H1 (cell line): ENCODE measurements around the gene CCDC92B. TPM values are rescaled to one million over a fixed set of nuclear protein-coding genes. Genes with fewer than 3 reads are reported as not detected.

Source experiments
- CTCF ChIA-PET: fragments of 300-600 bp; sonication (Branson Sonifier 250); formaldehyde crosslinking; loops from one replicate; lab custom pipeline; 2021; ENCODE audit not compliant: partially characterized antibody; lab: Charles Lee
- POLR2A ChIA-PET: fragments of 300-600 bp; sonication (Branson Sonifier 250); formaldehyde crosslinking; loops from one replicate; lab custom pipeline; 2021; ENCODE audit warnings: inconsistent platforms; ENCODE audit not compliant: partially characterized antibody; lab: Charles Lee
- DNase-seq, 2 experiments: peaks; one replicate each; pipeline versions ENCODE4 v3.0.0 to v3.0.0-alpha.2; 2010 to 2022; ENCODE audit warnings: low spot score in 2 of 2, low read depth in 1 of 2, mixed read lengths in 1 of 2
- FAIRE-seq: peaks from 2 replicates; lab custom pipeline; 2011; peaks lifted over from hg19 to GRCh38; lab: Jason Lieb, UNC
- H2AFZ ChIP-seq: 2 replicates; pipeline ENCODE4 v1.8.1; 2012; ENCODE audit warnings: low read length, inconsistent platforms
- H2AK5ac ChIP-seq: 2 replicates; pipeline ENCODE4 v1.6.1; 2013; ENCODE audit warnings: low read depth, low read length
- H2BK120ac ChIP-seq: replicated peaks from 2 replicates; pipeline ENCODE3; 2013; ENCODE audit warnings: low read depth, low read length, inconsistent platforms
- H2BK12ac ChIP-seq: 2 replicates; pipeline ENCODE4 v1.6.1; 2013; ENCODE audit warnings: low read depth, low read length
- H2BK15ac ChIP-seq: 2 replicates; pipeline ENCODE4 v1.6.1; 2013; ENCODE audit warnings: low read length
- H2BK20ac ChIP-seq: 2 replicates; pipeline ENCODE4 v1.6.1; 2013; ENCODE audit warnings: low read length
- H2BK5ac ChIP-seq: 2 replicates; pipeline ENCODE4 v1.6.1; 2013; ENCODE audit warnings: low read depth, low read length
- H3K14ac ChIP-seq: 2 replicates; pipeline ENCODE4 v1.6.1; 2013; ENCODE audit warnings: inconsistent platforms; ENCODE audit not compliant: insufficient read length
- H3K18ac ChIP-seq: 2 replicates; pipeline ENCODE4 v1.6.1; 2013; ENCODE audit warnings: low read length; ENCODE audit errors: extremely low read depth
- H3K23ac ChIP-seq: 2 replicates; pipeline ENCODE4 v1.6.1; 2013; ENCODE audit warnings: inconsistent platforms; ENCODE audit not compliant: insufficient read length
- H3K23me2 ChIP-seq: 2 replicates; pipeline ENCODE4 v1.6.1; 2013; ENCODE audit warnings: low read depth, low read length
- H3K27ac ChIP-seq: 2 replicates; pipeline ENCODE4 v1.6.1; 2011; ENCODE audit warnings: low read depth, low read length, inconsistent platforms
- H3K27me3 ChIP-seq, 4 experiments: replicated peaks in 1 of 4; 1 replicate in 1 of 4; 2 replicates in 3 of 4; pipeline versions ENCODE4 v1.6.1 to v1.8.1; 2011 to 2013; ENCODE audit warnings: low read length in 3 of 4, mild to moderate bottlenecking in 3 of 4, inconsistent platforms in 2 of 4, mixed read lengths in 2 of 4, moderate library complexity in 1 of 4; ENCODE audit not compliant: control insufficient read depth in 3 of 4, insufficient read depth in 3 of 4; ENCODE audit errors: extremely low read depth in 1 of 4
- H3K36me3 ChIP-seq, 4 experiments: 2 replicates each; pipeline versions ENCODE4 v1.6.1 to v1.8.1; 2011 to 2013; ENCODE audit warnings: mild to moderate bottlenecking in 4 of 4, low read length in 3 of 4, moderate library complexity in 2 of 4, control low read depth in 1 of 4, inconsistent platforms in 1 of 4; ENCODE audit not compliant: insufficient read depth in 4 of 4, control insufficient read depth in 2 of 4
- H3K4ac ChIP-seq: replicated peaks from 2 replicates; pipeline ENCODE3; 2013; ENCODE audit warnings: low read length, low read depth, mixed read lengths, inconsistent platforms; ENCODE audit not compliant: insufficient read length
- H3K4me1 ChIP-seq, 4 experiments: replicated peaks in 1 of 4; 1 replicate in 1 of 4; 2 replicates in 3 of 4; pipeline versions ENCODE4 v1.6.1 to v1.8.1; 2011 to 2013; ENCODE audit warnings: low read length in 3 of 4, inconsistent platforms in 2 of 4, mixed read lengths in 1 of 4; ENCODE audit not compliant: insufficient read depth in 4 of 4, control insufficient read depth in 3 of 4
- H3K4me2 ChIP-seq, 2 experiments: 2 replicates each; pipeline versions ENCODE4 v1.6.1 to v1.8.1; 2011 to 2013; ENCODE audit warnings: low read depth in 2 of 2, low read length in 2 of 2, control low read depth in 1 of 2, inconsistent platforms in 1 of 2, mild to moderate bottlenecking in 1 of 2; ENCODE audit not compliant: insufficient read depth in 1 of 2
- H3K4me3 ChIP-seq, 4 experiments: fragments of 200-600, 300-600 bp in 1 of 4; sonication (generic), shearing (Covaris generic), sonication (Bioruptor Twin) in 1 of 4; 2 replicates each; pipeline versions ENCODE4 v1.5.1 to v1.8.1; 2011 to 2016; ENCODE audit warnings: low read length in 4 of 4, low read depth in 3 of 4, control low read depth in 2 of 4, inconsistent platforms in 2 of 4, mild to moderate bottlenecking in 2 of 4, mixed read lengths in 1 of 4, moderate library complexity in 1 of 4; ENCODE audit not compliant: insufficient read depth in 2 of 4; ENCODE audit errors: extremely low read depth in 1 of 4
- H3K56ac ChIP-seq: replicated peaks from 2 replicates; pipeline ENCODE3; 2013; ENCODE audit warnings: low read depth, mild to moderate bottlenecking, mixed read lengths, low read length, inconsistent platforms; ENCODE audit not compliant: insufficient read length
- H3K79me1 ChIP-seq: 2 replicates; pipeline ENCODE4 v1.6.1; 2013; ENCODE audit warnings: low read depth, low read length, control low read depth
- H3K79me2 ChIP-seq, 2 experiments: 2 replicates each; pipeline versions ENCODE4 v1.6.1 to v1.8.1; 2012 to 2013; ENCODE audit warnings: low read length in 2 of 2, mild to moderate bottlenecking in 2 of 2, inconsistent platforms in 1 of 2; ENCODE audit not compliant: insufficient read depth in 2 of 2, control insufficient read depth in 1 of 2
- H3K9ac ChIP-seq, 4 experiments: replicated peaks in 1 of 4; 1 replicate in 1 of 4; 2 replicates in 3 of 4; pipeline versions ENCODE4 v1.6.1 to v1.8.1; 2011 to 2013; ENCODE audit warnings: low read depth in 3 of 4, low read length in 3 of 4, control low read depth in 2 of 4, mild to moderate bottlenecking in 2 of 4, moderate library complexity in 2 of 4, inconsistent platforms in 1 of 4; ENCODE audit errors: extremely low read depth in 1 of 4
- H3K9me3 ChIP-seq, 2 experiments: 2 replicates each; pipeline versions ENCODE4 v1.6.1 to v1.8.1; 2012 to 2013; ENCODE audit warnings: mild to moderate bottlenecking in 2 of 2, moderate library complexity in 2 of 2, control low read depth in 1 of 2, inconsistent platforms in 1 of 2, low read depth in 1 of 2, low read length in 1 of 2, mixed read lengths in 1 of 2; ENCODE audit not compliant: insufficient read depth in 2 of 2
- H4K20me1 ChIP-seq, 2 experiments: replicated peaks in 1 of 2; 2 replicates each; pipeline versions ENCODE3 to v1.8.1; 2011 to 2013; ENCODE audit warnings: inconsistent platforms in 2 of 2, low read length in 2 of 2, mild to moderate bottlenecking in 1 of 2; ENCODE audit not compliant: insufficient read depth in 2 of 2, control insufficient read depth in 1 of 2
- H4K5ac ChIP-seq: 2 replicates; pipeline ENCODE4 v1.6.1; 2013; ENCODE audit warnings: low read length, low read depth, mixed read lengths, inconsistent platforms; ENCODE audit not compliant: insufficient read length
- H4K8ac ChIP-seq: 2 replicates; pipeline ENCODE4 v1.8.0; 2013; ENCODE audit warnings: mild to moderate bottlenecking, moderate library complexity, low read length, inconsistent platforms; ENCODE audit not compliant: insufficient read depth; ENCODE audit errors: extremely low read depth
- H4K91ac ChIP-seq: replicated peaks from 2 replicates; pipeline ENCODE3; 2013; ENCODE audit warnings: low read length, mixed read lengths, inconsistent platforms; ENCODE audit not compliant: insufficient read length
- CBX5 ChIP-seq: fragments of 300-800, 300-1000 bp; sonication (generic); IDR thresholded peaks from 2 replicates; pipeline ENCODE4 v1.7.1; 2016; ENCODE audit warnings: antibody characterized with exemption, low read length, low read depth
- POLR2AphosphoS5 ChIP-seq: IDR thresholded peaks from 2 replicates; pipeline ENCODE4 v1.6.1; 2011; ENCODE audit warnings: low read depth, low read length
- RXRA ChIP-seq: IDR thresholded peaks from 2 replicates; pipeline ENCODE4 v1.6.1; 2011; ENCODE audit warnings: low read depth, mild to moderate bottlenecking, low read length, moderate library complexity; ENCODE audit not compliant: insufficient read depth
- SP1 ChIP-seq: IDR thresholded peaks from 2 replicates; pipeline ENCODE4 v1.6.1; 2011; ENCODE audit warnings: low read depth, low read length
- WGBS, 2 experiments: shearing (Covaris generic) in 1 of 2; methylation state at CpG; one replicate each; pipeline versions ENCODE4 v1.1.6 to v1.1.7; 2013 to 2015; ENCODE audit warnings: low lambda C conversion rate in 2 of 2, mixed read lengths in 2 of 2, inconsistent platforms in 1 of 2, low coverage in 1 of 2, missing lambda C conversion rate in 1 of 2; ENCODE audit not compliant: insufficient replicate concordance in 2 of 2, insufficient coverage in 1 of 2, insufficient read length in 1 of 2; ENCODE audit errors: extremely low coverage in 1 of 2, missing lambda C conversion rate in 1 of 2; 5-methylcytosine and 5-hydroxymethylcytosine counted together
- polyA plus RNA-seq, 7 experiments: library from polyadenylated mRNA; depleted of rRNA in 3 of 7; stranded (reverse) in 5 of 7; unstranded in 2 of 7; fragments of >200 nt in 5 of 7; fragments of 200-250 nt in 2 of 7; gene quantifications; 1 replicate in 5 of 7; 2 replicates in 1 of 7; 4 replicates in 1 of 7; pipeline versions ENCODE4 v1.2.1 to v1.2.3, GENCODE V29; 2011 to 2013; ENCODE audit warnings: missing spikeins in 2 of 7, mixed read lengths in 2 of 7
- total RNA-seq: library from RNA; stranded (reverse); fragmentation: NEBNext Ultra II Directional; extraction: Animal tissue kit (Norgen Biotek cat#: 25700); gene quantifications from 2 replicates; pipeline ENCODE4 v1.2.1, GENCODE V29; 2021

CCDC92B gene
- total and polyA plus RNA-seq, 2 of the 8 experiments (the other 6 are each of a cell fraction or from before 2014, with no cell fraction given): 5.5 to 12.1 TPM

- H2BK15ac ChIP-seq: no peak overlapping the region
- no peak overlapping the region for H3K27ac ChIP-seq
- H2AK5ac ChIP-seq: no peak overlapping the region
- H3K9ac ChIP-seq: no peak overlapping the region
- no peak for DNase-seq
- H4K20me1 ChIP-seq: no peaks in the 10 kb centered on the region
- no peak overlapping the region for H2BK12ac ChIP-seq
- H3K79me1 ChIP-seq: no peaks in the 10 kb centered on the region
- no peak overlapping the region for H4K91ac ChIP-seq
- H3K79me2 ChIP-seq: no peaks in the 10 kb centered on the region
- 94% methylated on average over 13 of the region's 13 CpGs; no CpG with 5 or more reads in 1 of the 2 experiments for WGBS, 2 experiments
- no peak overlapping the region for H3K23ac ChIP-seq
- no peaks in the 10 kb centered on the region for H3K23me2 ChIP-seq
- H2BK120ac ChIP-seq: no peak overlapping the region
- TF ChIP-seq POLR2AphosphoS5 (no peak), RXRA (no peak), SP1 (no peak), CBX5 (no peak)
- TF ChIP-seq, all 59 proteins: peak for 0
- CTCF ChIA-PET: interaction anchor here (10.0 kb wide), 1 partner anchor 10 kb away, joined by 62 read pairs; no protein-coding TSS in a partner anchor
- no peaks in the 10 kb centered on the region for H3K27me3 ChIP-seq
- no peak overlapping the region for H3K56ac ChIP-seq
- no peaks in the 10 kb centered on the region for H3K36me3 ChIP-seq
- no peak overlapping the region for H3K4me3 ChIP-seq
- H3K18ac ChIP-seq: no peak overlapping the region
- POLR2A ChIA-PET: interaction anchor here (1.0 to 1.6 kb wide), 4 partner anchors 9 to 50 kb away, joined by 3 to 5 read pairs (median 4); no protein-coding TSS in a partner anchor
- H3K4ac ChIP-seq: no peak overlapping the region
- peaks cover 3 to 19% (median 8%) of the 10 kb centered on the region in 4 experiments for H3K4me1 ChIP-seq
- no peak overlapping the region for H2BK5ac ChIP-seq
- H2BK20ac ChIP-seq: no peak overlapping the region
- no peak for FAIRE-seq
- H3K14ac ChIP-seq: no peak overlapping the region
- H4K8ac ChIP-seq: no peak overlapping the region
- H2AFZ ChIP-seq: no peak overlapping the region
- H4K5ac ChIP-seq: no peak overlapping the region
- H3K9me3 ChIP-seq: no peaks in the 10 kb centered on the region
- H3K4me2 ChIP-seq: no peak overlapping the region
Measured at GRCh38 chr17:2718150-2718938, 31.1 kb downstream of the CCDC92B start.
